ENCODE measurements around the gene TTF2. TPM values are rescaled to one million over a fixed set of nuclear protein-coding genes. Genes with fewer than 3 reads are reported as not detected.

TTF2 gene
- total RNA-seq, 4 donors from 2014 or later, result 11.1 to 17.0 (median 14.2) TPM

DNA sequence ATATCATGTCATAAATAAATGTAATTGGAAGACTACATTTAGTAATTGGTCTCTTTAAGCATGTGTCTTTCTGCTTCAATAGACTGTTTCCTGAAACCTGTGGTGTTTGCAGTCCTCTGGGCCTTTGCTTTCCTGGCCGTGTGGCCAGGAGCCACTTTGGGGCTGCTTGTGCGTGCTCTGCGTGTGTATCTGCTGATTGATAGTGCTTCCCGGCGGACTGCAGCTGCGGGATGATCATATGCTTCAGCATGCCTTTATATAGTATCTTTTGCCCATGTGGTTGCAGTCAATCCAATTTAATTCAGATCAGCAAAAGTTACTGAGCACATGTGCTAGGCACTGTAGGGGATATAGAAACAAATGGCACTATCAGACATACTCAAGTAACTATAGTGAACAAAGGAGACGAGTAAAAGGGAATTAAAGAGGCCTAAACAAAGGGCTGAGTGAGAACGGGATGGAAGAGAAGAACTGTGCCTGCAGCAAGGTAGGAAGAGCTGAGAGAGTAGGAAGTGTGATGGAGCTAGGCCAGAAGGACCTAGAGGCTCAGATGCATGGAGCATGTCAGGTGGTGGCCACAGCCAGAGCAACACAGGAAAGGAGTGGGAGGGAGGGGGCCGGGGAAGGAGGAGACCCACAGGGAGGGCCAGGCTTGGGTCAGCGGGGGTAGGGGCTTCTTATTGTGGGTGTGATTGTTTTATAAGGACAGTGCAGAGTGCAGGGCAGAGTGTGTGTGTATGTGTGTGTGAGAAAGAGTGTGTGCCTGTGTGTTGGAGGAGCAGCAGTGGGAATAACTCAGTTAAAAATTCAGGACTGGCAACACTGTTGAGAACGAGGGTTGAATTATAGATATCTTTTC, 27.2 kb upstream of the TTF2 start:
- TF ChIP-seq CTCF (IDR thresholded peaks at IDR 0.05; ENCODE audit: low read depth), result no peak

GRCh38 chr1:117033772-117034171, 26.4 kb upstream of the TTF2 start:
- no peak for TF ChIP-seq CTCF (IDR thresholded peaks at IDR 0.05; ENCODE audit: low read depth)

GRCh38 chr1:117034791-117035290, 25.3 kb upstream of the TTF2 start:
- TF ChIP-seq CTCF (IDR thresholded peaks at IDR 0.05; ENCODE audit: low read depth), result no peak

GRCh38 chr1:117036018-117036461, 24.1 kb upstream of the TTF2 start:
- TF ChIP-seq CTCF (IDR thresholded peaks at IDR 0.05; ENCODE audit: low read depth), result no peak

GRCh38 chr1:117037802-117038201, 22.3 kb upstream of the TTF2 start:
- TF ChIP-seq CTCF (IDR thresholded peaks at IDR 0.05; ENCODE audit: low read depth), result no peak

DNA sequence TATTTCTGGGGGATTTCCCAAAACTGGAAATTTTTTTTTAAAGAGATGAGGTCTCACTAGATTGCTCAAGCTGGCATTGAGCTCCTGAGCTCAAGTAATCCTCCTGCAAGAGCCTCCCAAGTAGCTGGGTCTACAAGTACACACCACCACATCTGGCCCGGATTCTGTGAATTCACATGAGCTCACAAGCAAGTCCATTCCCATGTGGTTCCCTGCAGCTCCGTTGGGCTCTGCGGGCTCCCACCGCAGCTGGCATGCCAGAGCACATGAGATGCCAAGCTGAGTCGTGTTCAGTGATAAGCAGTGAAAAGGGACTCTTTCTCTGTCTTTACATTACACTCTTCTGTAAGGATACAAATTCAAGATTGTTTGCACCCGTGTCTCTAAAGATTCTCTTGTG, 21.9 kb upstream of the TTF2 start:
- no peak for TF ChIP-seq CTCF (IDR thresholded peaks at IDR 0.05; ENCODE audit: low read depth)

DNA sequence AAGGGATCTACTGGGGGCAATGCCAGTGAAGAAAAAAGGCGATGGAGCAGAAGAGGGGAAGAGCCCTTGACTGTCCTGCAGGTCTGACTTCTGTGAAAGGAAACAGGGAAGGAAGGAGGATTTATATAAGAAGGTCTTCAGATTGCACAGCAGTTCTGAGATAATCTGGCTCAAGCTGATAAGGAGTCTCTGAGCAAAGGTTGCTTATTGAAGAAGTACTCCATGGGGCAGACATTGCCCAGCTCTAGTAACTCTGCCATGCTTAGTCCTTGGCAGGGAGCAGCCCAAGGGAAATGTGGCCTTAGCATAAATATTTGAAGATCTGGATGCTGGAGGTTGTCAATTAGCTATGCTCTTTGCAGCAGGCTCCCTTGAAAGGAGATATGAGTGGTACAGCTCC, 15.9 kb upstream of the TTF2 start:
- TF ChIP-seq CTCF (IDR thresholded peaks at IDR 0.05; ENCODE audit: low read depth), result no peak

All from subcutaneous adipose tissue (tissue), 4 donors.